ENCODE data around the gene TNNT2.

DNA sequence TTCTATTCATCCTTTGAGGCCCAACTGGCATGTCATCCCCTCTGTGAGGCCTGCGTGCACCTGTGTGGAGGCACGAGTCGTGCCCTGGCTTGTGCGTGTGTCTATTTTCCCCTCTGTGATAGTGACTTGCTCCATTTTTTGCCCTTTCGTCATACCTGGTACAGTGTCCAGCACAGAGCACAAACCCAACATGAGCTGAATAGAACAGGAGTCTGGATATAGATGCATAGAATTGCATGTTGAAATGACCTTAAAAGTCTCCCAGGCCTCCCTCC lies 32.5 kb downstream of the TNNT2 start:
- TF ChIP-seq, protein P1, sequence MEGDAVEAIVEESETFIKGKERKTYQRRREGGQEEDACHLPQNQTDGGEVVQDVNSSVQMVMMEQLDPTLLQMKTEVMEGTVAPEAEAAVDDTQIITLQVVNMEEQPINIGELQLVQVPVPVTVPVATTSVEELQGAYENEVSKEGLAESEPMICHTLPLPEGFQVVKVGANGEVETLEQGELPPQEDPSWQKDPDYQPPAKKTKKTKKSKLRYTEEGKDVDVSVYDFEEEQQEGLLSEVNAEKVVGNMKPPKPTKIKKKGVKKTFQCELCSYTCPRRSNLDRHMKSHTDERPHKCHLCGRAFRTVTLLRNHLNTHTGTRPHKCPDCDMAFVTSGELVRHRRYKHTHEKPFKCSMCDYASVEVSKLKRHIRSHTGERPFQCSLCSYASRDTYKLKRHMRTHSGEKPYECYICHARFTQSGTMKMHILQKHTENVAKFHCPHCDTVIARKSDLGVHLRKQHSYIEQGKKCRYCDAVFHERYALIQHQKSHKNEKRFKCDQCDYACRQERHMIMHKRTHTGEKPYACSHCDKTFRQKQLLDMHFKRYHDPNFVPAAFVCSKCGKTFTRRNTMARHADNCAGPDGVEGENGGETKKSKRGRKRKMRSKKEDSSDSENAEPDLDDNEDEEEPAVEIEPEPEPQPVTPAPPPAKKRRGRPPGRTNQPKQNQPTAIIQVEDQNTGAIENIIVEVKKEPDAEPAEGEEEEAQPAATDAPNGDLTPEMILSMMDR (IDR thresholded peaks at IDR 0.05; ENCODE audit: low read depth, low read length), result no peak
- no peak for TF ChIP-seq EZH2phosphoT487 (IDR thresholded peaks at IDR 0.05; ENCODE audit: low read depth)

All from OCI-LY3 (cell line).